Measurements from ENCODE around the gene KLHL2. TPM values are rescaled to one million over a fixed set of nuclear protein-coding genes. Genes with fewer than 3 reads are reported as not detected.

The KLHL2 gene
- total RNA-seq, 1 donor from 2014 or later = 7.3 TPM

Other genes starting within 250 kb of the KLHL2 start
- 2.0 TPM for gene TRIM61, start 229.9 kb upstream of the KLHL2 start, total RNA-seq
- not detected for gene TRIM60, start 175.6 kb upstream of the KLHL2 start, total RNA-seq
- gene TRIM75, start 153.7 kb upstream of the KLHL2 start, total RNA-seq = not detected
- 15.8 TPM for gene TMEM192, start 94.7 kb upstream of the KLHL2 start, total RNA-seq
- 6.2 TPM for gene MSMO1, start 120.1 kb downstream of the KLHL2 start, total RNA-seq
- 49.7 TPM for gene CPE, start 171.4 kb downstream of the KLHL2 start, total RNA-seq